Measurements from ENCODE around the gene AKR1D1.
"Not testable (repeated sequence)": the region's sequence is repeated elsewhere in the genome, so short reads cannot be mapped to it uniquely, and the experiment has no call there.

Gene AKR1D1, protein sequence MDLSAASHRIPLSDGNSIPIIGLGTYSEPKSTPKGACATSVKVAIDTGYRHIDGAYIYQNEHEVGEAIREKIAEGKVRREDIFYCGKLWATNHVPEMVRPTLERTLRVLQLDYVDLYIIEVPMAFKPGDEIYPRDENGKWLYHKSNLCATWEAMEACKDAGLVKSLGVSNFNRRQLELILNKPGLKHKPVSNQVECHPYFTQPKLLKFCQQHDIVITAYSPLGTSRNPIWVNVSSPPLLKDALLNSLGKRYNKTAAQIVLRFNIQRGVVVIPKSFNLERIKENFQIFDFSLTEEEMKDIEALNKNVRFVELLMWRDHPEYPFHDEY

DNA sequence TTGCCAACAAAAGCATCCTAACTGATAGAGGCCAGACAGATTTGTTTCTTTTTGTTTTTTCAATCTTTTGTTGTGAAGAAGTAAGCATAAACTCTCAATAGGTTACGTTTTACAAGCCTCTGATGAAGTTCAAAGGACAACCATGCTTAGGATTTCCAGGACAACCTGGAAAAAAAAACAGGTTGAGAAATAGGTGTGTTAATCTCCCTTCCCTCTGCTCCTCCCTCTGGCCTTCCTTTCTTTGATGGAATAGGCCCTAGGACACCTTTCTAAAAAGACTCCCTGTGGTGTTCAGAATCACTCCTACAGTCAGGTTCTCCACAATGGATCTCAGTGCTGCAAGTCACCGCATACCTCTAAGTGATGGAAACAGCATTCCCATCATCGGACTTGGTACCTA, at the start of gene AKR1D1:
Gene AKR1D1, plus strand, starts transcription at position 264 of the 400 bp plus-strand sequence. Its CDS starts 60 bp downstream, at position 324.
- no peak for DNase-seq

DNA sequence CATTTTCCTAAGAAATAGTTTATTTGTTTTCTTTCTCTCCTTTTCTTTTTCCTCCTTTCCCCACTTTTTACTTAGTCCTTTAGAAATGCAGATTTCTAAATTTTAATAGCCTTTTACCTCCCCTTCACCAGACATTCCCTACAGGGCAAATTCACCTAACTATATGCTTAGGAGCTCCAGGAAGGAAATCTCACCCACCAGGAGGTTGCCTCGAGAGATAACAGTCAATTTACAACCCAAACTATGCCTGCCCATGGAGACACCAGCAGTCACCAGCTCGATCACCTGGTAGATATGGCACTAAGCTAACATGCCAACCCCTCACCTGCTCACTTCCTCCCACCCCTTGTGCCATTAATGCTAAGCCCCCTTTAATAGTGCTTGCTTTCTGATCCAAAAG, 49.2 kb upstream of the AKR1D1 start:
- DNase-seq = no peak

DNA sequence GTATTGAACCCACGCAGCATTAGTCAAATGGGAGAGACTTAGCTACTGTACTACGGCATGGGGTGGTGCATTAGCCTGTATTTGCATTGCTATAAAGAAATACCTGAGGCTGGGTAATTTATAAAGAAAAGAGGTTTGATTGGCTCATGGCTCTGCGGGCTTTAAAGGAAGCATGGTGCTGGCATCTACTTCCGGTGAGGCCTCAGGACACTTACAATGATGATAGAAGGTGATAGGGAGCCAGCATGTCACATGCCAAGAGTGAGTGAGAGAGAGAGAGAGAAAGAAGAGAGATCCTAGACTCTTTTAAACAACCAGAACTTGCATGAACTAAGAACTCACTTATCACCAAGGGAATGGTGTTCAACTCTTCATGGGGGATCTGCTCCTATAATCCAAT, 47.1 kb upstream of the AKR1D1 start:
- DNase-seq = no peak

DNA sequence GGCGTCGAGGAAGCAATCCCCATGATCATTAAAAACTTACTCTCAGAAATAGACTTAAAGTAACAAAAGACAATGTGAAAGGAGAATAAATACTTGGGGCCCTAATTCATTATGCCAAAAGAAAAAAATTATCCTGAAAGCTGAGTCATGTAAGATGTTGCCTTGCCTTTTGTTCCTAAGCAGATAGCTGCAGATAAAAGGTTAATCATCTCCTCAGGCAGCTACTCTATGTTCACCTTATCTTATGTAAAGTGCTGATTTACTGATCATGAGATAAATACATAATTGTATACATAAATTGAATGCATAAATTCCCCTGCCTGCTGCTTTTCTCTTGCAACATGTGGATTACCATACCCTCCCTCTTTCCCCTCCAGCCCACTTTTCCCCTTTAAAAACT, 46.3 kb upstream of the AKR1D1 start:
- DNase-seq = no peak

DNA sequence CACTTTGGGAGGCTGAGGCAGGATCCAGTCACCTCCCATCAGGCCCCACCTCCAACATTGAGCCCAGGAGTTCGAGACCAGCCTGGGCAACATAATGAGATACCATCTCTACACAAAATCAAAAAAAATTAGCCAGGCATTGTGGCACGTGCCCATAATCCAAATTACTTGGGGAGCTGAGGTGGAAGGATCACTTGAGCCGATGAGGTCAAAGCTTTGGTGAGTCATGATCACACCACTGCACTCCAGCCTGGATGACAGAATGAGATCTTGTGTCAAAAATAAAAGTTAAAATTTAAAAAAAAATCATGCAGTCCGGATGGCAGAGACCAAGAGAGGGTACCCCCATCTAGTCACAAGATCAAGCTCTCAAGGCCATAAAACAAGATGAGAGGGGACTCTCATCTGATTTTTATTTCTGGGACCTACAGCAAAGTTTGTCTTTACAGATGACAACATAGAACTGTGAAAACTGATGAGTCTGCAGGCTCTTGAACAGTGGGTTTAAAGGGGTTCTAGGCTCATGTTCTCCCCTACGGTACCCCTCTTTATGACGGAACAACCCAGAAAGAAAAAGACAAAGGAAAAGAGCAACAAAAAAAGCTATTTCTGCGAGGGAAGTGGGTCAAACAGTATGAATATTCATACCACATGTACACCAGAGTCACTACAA, 45.4 kb upstream of the AKR1D1 start:
- no peak for DNase-seq

DNA sequence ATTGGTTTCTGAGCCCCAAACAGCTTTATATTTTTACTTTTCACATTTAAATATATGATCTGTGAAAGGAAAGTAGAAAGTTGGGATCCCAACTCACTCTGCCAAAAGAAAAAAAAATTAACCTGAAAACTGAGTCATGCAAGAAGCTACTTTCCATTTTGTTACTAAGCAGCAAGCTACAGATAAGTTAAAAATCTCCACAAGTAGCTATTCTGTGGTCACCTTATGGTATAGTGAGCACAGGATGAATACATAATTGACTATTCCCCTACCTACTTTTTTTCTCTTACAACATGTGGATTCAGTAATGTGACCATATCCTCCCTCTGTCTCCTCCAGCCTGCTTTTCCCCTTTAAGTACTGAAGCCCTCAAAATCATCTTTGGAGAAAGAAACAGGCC, 44.1 kb upstream of the AKR1D1 start:
- no peak for DNase-seq

DNA sequence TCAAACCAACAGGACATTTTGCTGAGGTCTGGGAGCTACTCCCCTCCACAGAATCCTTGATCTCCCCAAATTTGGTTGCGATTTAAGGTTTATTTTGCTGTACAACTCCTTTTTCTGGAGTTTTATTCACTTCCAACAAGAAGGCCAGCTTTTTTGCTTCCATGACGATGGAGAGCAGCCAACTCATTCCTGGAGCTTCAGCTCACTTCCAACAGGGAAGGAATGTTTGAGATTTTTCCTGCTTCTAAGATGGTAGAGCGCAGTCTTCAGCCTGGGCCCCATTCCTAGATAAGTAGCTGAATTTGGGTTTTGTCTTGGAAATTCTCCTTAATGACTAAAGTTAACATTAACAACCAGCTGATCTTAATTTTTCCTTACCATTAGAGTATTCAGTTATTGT, 43.5 kb upstream of the AKR1D1 start:
- DNase-seq = no peak

DNA sequence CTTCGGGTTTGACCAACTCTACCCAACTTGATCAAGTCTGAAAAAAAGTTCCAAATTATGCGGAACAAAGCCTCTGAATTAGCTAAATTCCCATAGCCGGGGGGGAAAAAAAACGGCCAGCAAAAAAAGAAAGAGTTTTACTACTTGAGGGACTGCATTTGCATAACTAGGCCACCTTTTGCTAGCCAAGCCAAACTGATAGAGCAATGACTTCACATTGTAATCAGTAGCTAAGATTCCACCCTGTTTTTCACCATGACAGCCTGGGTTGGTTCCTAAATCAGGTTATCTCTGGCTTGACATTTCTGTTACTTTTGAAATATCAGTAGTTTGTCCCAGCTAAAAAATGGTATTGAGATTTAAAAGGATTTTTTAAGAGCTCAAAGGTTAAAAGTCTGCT, 43.0 kb upstream of the AKR1D1 start:
- DNase-seq = no peak

DNA sequence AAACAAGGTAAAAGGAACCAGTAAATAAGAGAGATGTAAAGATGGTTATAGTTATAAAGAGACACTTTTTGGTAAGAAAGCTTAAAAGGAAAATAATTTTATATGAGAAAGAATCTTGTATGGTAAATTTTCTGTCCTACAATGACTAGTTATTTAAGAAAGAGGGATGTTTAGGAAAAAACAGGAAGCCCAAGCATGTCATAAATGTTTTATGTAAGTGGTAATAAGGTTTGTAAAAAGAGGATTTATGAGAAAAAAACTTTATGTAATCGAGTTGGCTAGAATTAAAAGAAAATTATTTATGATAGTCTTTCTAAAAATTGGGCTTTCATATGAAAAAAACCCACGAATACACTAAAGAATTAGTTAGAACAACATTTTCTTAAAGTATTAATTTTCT, 40.1 kb upstream of the AKR1D1 start:
- no peak for DNase-seq

DNA sequence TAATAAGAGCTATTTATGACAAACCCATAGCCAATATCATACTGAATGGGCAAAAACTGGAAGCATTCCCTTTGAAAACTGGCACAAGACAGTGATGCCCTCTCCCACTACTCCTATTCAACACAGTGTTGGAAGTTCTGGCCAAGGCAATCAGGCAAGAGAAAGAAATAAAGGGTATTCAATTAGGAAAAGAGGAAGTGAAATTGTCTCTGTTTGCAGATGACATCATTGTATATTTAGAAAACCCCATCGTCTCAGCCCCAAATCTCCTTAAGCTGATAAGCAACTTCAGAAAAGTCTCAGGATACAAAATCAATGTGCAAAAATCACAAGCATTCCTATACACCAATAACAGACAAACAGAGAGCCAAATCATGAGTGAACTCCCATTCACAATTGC, 36.2 kb upstream of the AKR1D1 start:
- not testable (repeated sequence) for DNase-seq

DNA sequence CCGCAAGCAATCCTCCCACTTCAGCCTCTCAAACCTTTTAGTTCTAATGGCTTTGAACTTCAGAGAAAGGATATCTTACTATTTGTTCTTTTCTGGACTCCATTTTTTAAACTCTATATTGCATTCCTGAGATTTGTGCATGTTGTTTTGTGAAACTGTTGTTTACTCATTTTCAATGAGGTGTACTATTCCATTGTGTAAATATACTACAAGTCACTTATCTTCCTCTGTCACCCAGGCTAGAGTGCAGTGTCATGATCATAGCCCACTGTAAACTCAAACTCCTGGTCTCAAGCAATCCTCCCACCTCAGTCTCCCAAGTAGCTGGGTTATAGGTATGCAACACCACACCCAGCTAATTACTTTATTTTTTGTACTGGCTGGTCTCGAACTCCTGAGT, 31.4 kb upstream of the AKR1D1 start:
- no peak for DNase-seq

DNA sequence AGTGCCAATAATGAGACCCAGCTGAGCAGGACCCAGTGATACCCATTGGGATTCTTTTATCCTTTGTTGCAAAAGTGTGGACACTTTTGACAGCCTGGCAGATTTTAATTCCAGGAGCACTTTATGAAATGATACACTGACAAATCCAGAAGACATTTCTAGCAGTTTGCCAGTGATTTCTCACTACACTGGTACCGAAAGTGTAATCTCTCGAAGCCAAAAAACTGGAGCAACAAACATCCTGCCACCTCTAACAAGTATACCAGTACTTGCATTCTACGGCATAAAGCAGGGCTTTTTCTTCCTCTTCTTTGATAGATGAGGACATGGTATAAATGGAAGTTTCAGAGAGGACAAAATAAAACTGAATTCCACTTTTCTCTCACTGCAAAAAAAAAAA, 28.4 kb upstream of the AKR1D1 start:
- no peak for DNase-seq

DNA sequence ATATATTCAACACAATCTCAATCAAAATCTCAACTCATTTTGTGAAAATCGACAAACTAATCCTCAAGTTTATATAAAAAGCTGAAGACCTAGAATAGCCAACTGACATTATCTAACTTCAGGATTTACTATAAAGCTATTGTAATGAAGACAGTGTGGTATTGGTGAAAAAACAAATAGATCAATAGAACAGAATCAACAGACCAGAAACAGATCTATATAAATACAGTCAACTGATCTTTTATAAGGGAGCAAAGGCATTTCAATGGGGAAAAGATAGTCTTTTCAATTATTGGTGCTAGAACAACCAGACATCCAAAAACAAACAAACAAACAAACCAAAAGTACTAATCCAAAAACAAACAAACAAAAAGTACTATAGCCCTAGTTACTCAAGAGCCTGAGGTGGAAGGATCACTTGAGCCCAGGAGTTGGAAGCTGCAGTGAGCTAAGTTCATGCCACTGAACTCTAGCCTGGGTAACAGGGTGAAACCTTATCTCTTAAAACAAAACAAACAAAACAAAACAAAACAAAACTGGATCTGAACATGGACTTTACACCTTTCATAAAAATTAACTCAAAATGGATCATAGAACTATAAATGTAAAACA, 26.6 kb upstream of the AKR1D1 start:
- DNase-seq = no peak

DNA sequence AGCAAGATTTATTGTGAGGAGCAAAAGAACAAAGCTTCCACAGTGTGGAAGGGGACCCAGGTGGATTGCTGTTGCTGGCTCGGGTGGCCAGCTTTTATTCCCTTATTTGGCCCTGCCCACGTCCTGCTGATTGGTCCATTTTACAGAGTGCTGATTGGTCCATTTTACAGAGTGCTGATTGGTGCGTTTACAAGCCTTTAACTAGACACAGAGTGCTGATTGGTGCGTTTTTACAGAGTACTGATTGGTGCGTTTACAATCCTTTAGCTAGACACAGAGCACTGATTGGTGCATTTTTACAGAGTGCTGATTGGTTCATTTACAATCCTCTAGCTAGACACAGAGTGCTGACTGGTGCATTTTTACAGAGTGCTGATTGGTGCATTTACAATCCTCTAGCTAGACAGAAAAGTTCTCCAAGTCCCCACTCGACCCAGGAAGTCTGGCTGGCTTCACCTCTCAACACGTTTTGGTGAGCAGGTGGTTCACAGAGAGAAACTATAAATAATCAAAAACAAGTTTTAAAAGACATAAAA, 24.5 kb upstream of the AKR1D1 start:
- DNase-seq = not testable (repeated sequence)

DNA sequence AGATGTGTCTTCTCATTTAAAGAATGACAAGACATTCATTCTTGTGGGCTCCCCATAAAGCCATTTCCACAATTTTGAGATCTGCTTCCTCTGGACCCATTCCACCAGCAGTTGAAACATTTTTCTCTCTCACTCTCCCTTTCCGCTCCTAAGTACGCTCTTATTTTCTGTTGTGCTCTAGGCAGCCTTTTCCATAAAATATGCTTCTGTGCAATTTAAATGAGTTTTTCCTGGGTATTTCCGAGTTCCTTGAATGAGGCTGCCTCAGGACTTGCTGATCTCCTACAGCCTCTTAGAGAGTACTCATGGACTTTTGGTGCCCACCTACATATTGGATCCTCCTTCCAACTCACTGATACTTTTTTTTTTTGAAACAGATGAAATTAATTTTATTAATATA, 23.6 kb upstream of the AKR1D1 start:
- no peak for DNase-seq

DNA sequence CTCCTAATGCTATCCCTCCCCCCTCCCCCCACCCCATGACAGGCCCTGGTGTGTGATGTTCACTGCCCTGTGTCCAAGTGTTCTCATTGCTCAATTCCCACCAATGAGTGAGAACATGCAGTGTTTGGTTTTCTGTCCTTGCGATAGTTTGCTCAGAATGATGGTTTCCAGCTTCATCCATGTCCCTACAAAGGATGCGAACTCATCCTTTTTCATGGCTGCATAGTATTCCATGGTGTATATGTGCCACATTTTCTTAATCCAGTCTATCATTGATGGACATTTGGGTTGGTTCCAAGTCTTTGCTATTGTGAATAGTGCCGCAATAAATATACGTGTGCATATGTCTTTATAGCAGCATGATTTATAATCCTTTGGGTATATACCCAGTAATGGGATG, 20.6 kb upstream of the AKR1D1 start:
- not testable (repeated sequence) for DNase-seq

DNA sequence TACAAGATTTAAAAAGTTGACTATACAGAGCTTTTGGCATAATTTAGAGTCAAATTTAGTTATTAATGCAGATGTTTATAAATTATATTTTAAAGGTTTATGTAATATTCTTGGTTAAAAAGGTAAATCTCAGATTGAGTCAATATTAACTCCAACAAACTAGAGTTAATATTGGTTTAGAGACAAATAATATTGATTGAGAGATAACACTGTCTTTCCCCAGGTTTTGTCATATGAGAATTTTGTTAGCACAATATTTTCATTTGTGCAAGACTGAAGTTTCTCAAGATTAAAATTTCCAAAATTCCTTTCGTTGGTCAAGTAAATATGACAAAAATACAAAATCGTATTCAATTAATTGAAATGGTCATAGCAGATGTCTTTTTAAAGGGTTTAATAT, 12.9 kb upstream of the AKR1D1 start:
- no peak for DNase-seq

DNA sequence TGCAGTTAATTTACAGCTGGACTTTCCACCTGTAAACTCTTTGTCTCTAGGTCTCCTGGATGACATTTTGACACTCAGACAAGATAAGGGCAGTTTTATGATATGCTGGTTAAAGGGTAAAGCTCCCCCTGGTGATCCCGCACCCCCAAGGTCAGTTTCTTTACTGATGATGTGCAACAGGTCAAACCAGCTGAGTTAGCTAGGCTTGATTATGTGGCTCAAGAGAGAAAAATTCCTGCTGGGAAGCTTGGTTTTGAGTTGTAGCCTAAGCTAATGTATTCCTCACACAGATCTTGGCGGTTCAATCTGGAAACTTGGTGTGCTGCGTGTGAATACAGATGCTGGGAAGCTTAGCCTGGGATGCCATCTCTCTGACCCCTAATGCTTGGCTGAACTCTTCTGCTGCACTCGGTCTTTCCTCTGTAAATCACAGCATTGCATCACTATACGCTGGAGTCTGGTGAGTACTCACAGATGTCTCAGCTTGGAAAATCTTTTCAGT, 11.4 kb upstream of the AKR1D1 start:
- no peak for DNase-seq

DNA sequence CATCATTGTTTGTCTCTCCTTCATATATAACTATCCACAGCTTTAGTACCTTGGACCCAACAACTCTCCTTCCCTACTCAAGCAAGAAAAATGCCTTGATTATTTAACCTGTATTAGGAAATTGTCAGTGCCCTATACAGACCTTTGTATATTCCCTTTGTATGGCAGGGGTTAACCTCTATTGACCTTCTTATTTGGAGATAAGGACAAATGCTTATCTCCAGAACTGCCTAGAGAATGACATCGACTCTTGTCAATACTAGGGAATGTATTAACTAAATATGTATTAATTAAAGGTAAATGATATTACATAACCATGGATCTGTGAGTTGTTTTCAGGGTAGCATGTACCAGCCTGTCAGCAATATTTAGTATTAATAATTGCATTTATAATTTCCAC, 10.4 kb upstream of the AKR1D1 start:
- no peak for DNase-seq

DNA sequence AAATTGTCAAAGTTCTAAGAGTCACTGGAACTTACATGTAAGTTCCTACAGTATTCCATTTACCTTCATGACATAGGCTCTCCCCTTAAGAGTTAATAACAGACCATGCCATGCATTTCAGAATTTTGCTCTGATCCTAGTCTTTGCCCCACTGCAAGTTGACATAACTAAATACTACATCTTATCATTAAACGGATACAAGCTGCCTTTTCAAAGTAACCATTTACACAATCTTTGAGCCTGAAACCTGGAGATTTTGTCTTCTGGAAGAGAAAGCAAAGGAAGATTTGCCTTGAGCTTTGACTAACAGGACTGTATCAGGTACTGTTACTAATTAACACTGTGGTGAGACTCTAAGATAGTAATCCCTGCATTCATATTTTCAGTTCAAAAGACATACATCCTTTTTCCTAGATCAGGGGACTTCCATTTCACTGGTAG, 9.3 kb upstream of the AKR1D1 start:
- no peak for DNase-seq

DNA sequence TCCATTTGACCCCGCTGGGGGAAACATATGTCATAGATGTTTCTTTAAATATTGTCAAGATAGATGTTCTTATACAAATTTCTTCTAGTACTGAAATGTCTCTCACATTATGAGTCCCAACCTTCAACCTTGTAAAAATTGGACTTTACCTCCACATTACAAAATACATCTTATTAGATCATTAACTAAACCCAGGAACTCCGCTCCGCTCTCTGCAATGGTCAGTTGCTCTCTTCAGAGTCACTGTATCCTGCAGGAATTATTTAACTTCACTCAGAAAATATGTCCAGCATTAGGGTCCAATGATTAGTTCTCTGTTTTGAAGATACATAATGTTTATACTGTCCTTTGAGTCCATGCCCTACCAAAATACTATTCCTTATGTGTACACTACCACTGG, 8.5 kb upstream of the AKR1D1 start:
- DNase-seq = no peak

DNA sequence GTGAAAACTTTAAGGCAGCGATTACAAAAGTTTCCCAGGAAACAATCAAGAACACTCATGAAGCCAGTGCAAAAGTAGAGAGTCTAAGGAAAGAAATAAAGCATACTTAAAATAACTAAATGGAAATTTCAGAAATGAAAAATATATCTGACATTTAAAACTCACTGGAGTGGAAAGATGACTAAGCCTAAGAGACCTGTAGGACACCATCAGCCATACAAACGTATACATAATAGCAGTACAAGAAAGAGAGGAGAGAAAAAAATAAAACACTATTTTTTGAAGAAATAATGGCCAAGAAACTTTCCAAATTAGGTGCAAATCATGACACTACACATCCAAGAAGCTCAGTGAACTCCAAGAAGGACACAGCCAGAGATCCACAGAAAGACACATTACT, 5.4 kb upstream of the AKR1D1 start:
- DNase-seq = no peak

DNA sequence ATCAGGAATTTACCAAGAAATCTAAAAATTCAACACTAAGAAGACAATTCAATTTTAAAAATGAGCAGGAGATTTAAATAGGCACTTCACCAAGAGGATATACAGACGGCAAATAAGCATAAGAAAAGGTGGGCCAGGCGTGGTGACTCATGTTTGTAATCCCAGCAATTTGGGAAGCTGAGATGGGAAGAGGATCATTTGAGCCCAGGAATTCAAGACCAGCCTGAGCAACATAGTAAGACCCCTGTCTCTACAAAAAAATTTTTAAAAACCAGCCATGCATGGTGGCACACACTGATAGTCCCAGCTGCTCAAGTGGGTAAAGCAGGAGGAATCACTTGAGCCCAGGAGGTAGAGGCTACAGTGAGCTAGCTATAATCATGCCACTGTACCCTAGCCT, 3.5 kb upstream of the AKR1D1 start:
- no peak for DNase-seq

DNA sequence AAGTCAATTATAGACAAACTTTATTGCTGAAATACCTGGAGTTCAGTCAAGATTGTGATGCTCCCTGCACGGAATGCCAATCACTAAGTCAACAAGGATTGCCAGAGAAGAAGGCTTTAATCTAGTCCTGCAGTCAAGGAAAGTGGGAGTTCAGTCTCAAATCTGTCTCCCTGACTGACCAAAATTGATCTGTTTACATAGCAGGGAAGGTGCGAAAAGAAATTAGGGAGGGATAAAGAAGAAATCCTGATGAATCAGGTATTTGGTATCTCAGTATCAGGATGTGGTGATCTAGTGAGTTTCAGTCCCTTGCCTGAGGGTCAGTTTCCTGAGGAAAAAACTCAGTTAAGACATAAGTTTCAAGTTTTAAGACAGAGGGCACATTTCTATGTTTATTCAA, 2.1 kb upstream of the AKR1D1 start:
- DNase-seq = no peak
